Smooth muscle cell (in vitro differentiated cells): ENCODE measurements around the gene UST. TPM values are rescaled to one million over a fixed set of nuclear protein-coding genes. Genes with fewer than 3 reads are reported as not detected.
"Not testable (repeated sequence)": the region's sequence is repeated elsewhere in the genome, so short reads cannot be mapped to it uniquely, and the experiment has no call there.

ENCODE experiments used
- DNase-seq: peaks from one replicate; lab custom pipeline; 2025; ENCODE audit not compliant: unreplicated experiment; lab: John Stamatoyannopoulos, UW
- H2AFZ ChIP-seq: fragments of 200-600 bp; sonication (generic); 2 replicates; pipeline ENCODE4 v1.6.0; 2016; ENCODE audit warnings: antibody characterized with exemption, low read depth, mild to moderate bottlenecking
- H3F3A ChIP-seq: fragments of 200-600 bp; sonication (generic); 2 replicates; pipeline ENCODE4 v1.6.0; 2017; ENCODE audit warnings: antibody characterized with exemption, low read depth
- H3K27ac ChIP-seq: fragments of 200-600 bp; sonication (generic); 2 replicates; pipeline ENCODE4 v1.5.1; 2016; ENCODE audit warnings: low read depth, mild to moderate bottlenecking
- H3K27me3 ChIP-seq: fragments of 200-600 bp; sonication (generic); 2 replicates; pipeline ENCODE4 v1.6.1; 2016; ENCODE audit warnings: low read depth, mild to moderate bottlenecking
- H3K36me3 ChIP-seq: fragments of 200-600 bp; sonication (generic); 2 replicates; pipeline ENCODE4 v1.5.1; 2016; ENCODE audit warnings: low read depth
- H3K4me1 ChIP-seq: fragments of 200-600 bp; sonication (generic); 2 replicates; pipeline ENCODE4 v1.5.1; 2016; ENCODE audit warnings: low read depth
- H3K4me2 ChIP-seq: fragments of 200-600 bp; sonication (generic); 2 replicates; pipeline ENCODE4 v1.6.0; 2016; ENCODE audit warnings: mild to moderate bottlenecking
- H3K4me3 ChIP-seq: fragments of 200-600 bp; sonication (generic); 2 replicates; pipeline ENCODE4 v1.5.1; 2016; ENCODE audit warnings: mild to moderate bottlenecking
- H3K79me2 ChIP-seq: fragments of 200-600 bp; sonication (generic); 2 replicates; pipeline ENCODE4 v1.6.0; 2016; ENCODE audit warnings: low read depth, mild to moderate bottlenecking
- H3K9ac ChIP-seq: fragments of 200-600 bp; sonication (generic); 2 replicates; pipeline ENCODE4 v1.6.0; 2016; ENCODE audit warnings: low read depth
- H3K9me3 ChIP-seq: fragments of 200-600 bp; sonication (generic); replicated peaks from 2 replicates; pipeline ENCODE4 v1.5.1; 2016; ENCODE audit warnings: low read depth
- H4K20me1 ChIP-seq: fragments of 200-600 bp; sonication (generic); 2 replicates; pipeline ENCODE4 v1.6.0; 2016; ENCODE audit warnings: low read depth
- CTCF ChIP-seq: fragments of 200-600 bp; sonication (generic); IDR thresholded peaks from 2 replicates; pipeline ENCODE4 v1.5.1; 2017; ENCODE audit warnings: borderline replicate concordance, mild to moderate bottlenecking, antibody characterized with exemption; ENCODE audit not compliant: insufficient read depth, poor library complexity, severe bottlenecking
- WGBS: methylation state at CpG from one replicate; pipeline ENCODE4 v1.1.7; 2016; ENCODE audit warnings: low lambda C conversion rate; 5-methylcytosine and 5-hydroxymethylcytosine counted together
- polyA plus RNA-seq: library from polyadenylated mRNA; unstranded; fragments of >200 nt; fragmentation: Nextera tagmentation; extraction: Ambion mirVana; gene quantifications from 2 replicates; pipeline ENCODE4 v1.2.1, GENCODE V29; 2016
- total RNA-seq: library from RNA; depleted of rRNA; stranded (reverse); fragments of >200 nt; gene quantifications from 2 replicates; pipeline ENCODE4 v1.2.3, GENCODE V29; 2014

UST gene
- total and polyA plus RNA-seq, 2 experiments from 2014 or later = 16.1 to 19.5 TPM

DNA sequence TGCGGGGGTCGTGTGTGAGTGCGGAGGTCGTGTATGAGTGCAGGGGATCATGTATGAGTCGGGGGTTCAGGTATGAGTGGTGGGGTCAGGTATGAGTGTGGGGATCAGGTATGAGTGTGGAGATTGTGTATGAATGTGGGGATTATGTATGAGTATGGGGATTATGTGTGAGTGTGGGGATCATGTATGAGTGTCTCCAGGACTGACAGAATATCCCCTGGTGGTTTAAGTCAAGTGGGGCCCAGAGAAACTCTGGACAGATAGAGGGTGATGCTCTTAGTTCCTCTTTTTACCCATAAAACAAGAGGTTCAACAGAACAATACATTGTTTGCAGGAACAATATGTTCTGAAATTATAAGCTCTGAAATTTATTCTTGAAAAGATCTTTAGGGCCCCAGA, 131.9 kb downstream of the UST start:
- 77% methylated on average over 5 of the region's 5 CpGs for WGBS
- TF ChIP-seq CTCF = no peak
- Histone ChIP-seq H3K27ac (no peak overlapping the region), H3K9me3 (no peaks in the 10 kb centered on the region), H3K4me1 (peaks cover 17% of the 10 kb centered on the region), H3K4me2 (no peak overlapping the region), H3K27me3 (no peaks in the 10 kb centered on the region), H4K20me1 (no peaks in the 10 kb centered on the region), H3F3A (no peaks in the 10 kb centered on the region), H2AFZ (no peak overlapping the region), H3K9ac (no peak overlapping the region), H3K4me3 (no peak overlapping the region), H3K36me3 (no peaks in the 10 kb centered on the region), H3K79me2 (peaks cover 54% of the 10 kb centered on the region)
- no peak for DNase-seq

DNA sequence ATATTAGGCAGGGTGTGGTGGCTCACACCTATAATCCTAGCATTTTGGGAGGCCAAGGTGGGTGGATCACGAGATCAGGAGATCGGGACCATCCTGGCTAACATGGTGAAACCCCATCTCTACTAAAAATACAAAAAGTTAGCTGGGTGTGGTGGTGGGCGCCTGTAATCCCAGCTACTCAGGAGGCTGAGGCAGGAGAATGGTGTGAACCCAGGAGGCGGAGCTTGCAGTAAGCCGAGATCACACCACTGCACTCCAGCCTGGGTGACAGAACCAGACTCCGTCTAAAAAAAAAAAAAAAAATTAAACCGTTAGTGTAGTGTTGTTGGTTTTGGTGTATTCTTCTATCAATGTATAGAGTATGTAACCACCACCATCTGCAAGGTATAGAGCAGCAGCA, 133.9 kb downstream of the UST start:
- H3K9ac ChIP-seq, DNase-seq, H3K27ac ChIP-seq, H3K27me3 ChIP-seq, H2AFZ ChIP-seq, H3K36me3 ChIP-seq, H4K20me1 ChIP-seq, H3K4me2 ChIP-seq, H3F3A ChIP-seq, H3K4me3 ChIP-seq, H3K9me3 ChIP-seq: not testable (repeated sequence)
- Histone ChIP-seq H3K4me1 (peaks cover 21% of the 10 kb centered on the region), H3K79me2 (peaks cover 44% of the 10 kb centered on the region)
- WGBS = 95% methylated on average over 7 of the region's 7 CpGs

DNA sequence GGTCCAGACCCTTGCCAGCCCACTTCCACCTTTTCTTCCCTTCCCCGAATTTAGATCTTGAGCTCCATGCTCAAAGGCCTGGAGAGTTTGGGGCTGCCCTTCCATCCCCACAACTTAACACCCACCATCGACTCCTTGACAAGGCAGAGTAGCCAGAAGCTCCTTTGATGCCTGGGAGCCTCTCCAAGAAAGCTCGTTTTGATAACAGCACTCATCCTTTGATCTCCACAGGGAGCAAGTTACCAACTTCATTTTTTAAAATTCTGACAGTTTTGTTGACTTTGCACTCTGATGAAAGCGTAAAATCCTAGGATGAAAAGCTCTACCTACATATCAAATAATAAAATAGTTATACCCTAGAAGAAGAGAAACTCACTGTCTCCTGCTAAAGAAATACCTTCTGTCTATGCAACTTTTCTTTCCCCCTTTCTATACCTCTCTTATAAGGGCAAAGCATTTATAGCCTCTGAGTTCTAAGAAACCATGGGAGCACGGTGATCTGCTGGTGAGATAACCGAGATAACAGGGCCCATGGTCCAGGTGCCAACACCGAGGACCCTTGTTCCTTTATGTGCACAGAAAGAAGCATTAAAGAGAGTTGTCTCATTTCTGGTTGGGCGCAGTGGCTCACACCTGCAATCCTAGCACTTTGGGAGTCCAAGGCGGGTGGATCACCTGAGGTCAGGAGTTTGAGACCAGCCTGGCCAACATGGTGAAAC, 134.9 kb downstream of the UST start:
- no peaks in the 10 kb centered on the region for H3K9me3 ChIP-seq
- no peak overlapping the region for H3K4me2 ChIP-seq
- H3K36me3 ChIP-seq = no peaks in the 10 kb centered on the region
- no peak overlapping the region for H3K4me3 ChIP-seq
- H3F3A ChIP-seq = peaks cover 7% of the 10 kb centered on the region
- H3K9ac ChIP-seq = no peak overlapping the region
- no peak for DNase-seq
- peaks cover 34% of the 10 kb centered on the region for H3K79me2 ChIP-seq
- TF ChIP-seq CTCF = no peak
- 76% methylated on average over 9 of the region's 9 CpGs for WGBS
- no peaks in the 10 kb centered on the region for H3K27me3 ChIP-seq
- H3K4me1 ChIP-seq = peaks cover 31% of the 10 kb centered on the region
- no peak overlapping the region for H3K27ac ChIP-seq
- H4K20me1 ChIP-seq = peaks cover 8% of the 10 kb centered on the region
- no peak overlapping the region for H2AFZ ChIP-seq

DNA sequence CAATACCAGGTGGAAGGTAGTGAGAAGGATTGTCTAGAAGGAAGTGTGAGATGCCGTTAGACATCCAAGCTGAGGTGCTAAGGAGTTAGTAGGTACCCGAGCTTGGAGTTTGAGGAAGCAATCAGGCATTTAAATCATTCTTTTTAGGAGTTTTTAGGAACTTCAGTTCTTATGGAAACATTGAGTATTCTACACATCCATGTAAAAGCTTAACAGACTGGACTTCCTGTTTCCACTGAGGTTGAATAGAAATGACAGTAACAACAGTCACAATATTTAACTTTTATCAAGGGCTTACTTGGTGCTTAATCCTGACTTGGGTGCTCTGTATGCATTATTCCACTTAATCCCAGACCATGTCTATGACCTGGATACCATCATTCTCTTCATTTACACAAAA, 136.4 kb downstream of the UST start:
- TF ChIP-seq CTCF = no peak
- no peaks in the 10 kb centered on the region for H3K27me3 ChIP-seq
- no peak overlapping the region for H3K27ac ChIP-seq
- H3K4me3 ChIP-seq = no peak overlapping the region
- no peak overlapping the region for H3K4me2 ChIP-seq
- H3K79me2 ChIP-seq = peaks cover 34% of the 10 kb centered on the region
- no peak overlapping the region for H3K9ac ChIP-seq
- peaks cover 38% of the 10 kb centered on the region for H3K4me1 ChIP-seq
- no peaks in the 10 kb centered on the region for H3K36me3 ChIP-seq
- WGBS = 70% methylated on average over 2 of the region's 2 CpGs
- peaks cover 7% of the 10 kb centered on the region for H3F3A ChIP-seq
- no peak for DNase-seq
- no peak overlapping the region for H2AFZ ChIP-seq
- H3K9me3 ChIP-seq = no peaks in the 10 kb centered on the region
- H4K20me1 ChIP-seq = peaks cover 8% of the 10 kb centered on the region
